NCI-H2227 treated with DMSO at 0.1 percent for 48 hours (cell line): ENCODE data around the gene SCD5.

ENCODE experiments used
- DNase-seq: peaks from one replicate; lab custom pipeline; 2025; lab: John Stamatoyannopoulos, UW

SCD5 gene

GRCh38 chr4:82630079-82630478, 168.5 kb downstream of the SCD5 start:
- no peak for DNase-seq

GRCh38 chr4:82629238-82630000, 169.2 kb downstream of the SCD5 start:
- DNase-seq, result no peak

GRCh38 chr4:82626251-82626868, 172.2 kb downstream of the SCD5 start:
- no peak for DNase-seq

GRCh38 chr4:82624819-82625218, 173.8 kb downstream of the SCD5 start:
- no peak for DNase-seq

- DNase-seq, result no peak
Observed at GRCh38 chr4:82623121-82623683, 175.4 kb downstream of the SCD5 start.

- peak; percentile 57 for DNase-seq
Observed at GRCh38 chr4:82621251-82621650, 177.3 kb downstream of the SCD5 start.

- no peak for DNase-seq
Observed at GRCh38 chr4:82620126-82620735, 178.4 kb downstream of the SCD5 start.

GRCh38 chr4:82618103-82618720, 180.4 kb downstream of the SCD5 start:
- no peak for DNase-seq

- DNase-seq, result no peak
Observed at GRCh38 chr4:82614838-82615449, 183.7 kb downstream of the SCD5 start.

- DNase-seq, result no peak
Observed at GRCh38 chr4:82613121-82613520, 185.5 kb downstream of the SCD5 start.

GRCh38 chr4:82611982-82612381, 186.6 kb downstream of the SCD5 start:
- DNase-seq, result no peak

GRCh38 chr4:82611527-82611926, 187.1 kb downstream of the SCD5 start:
- peak; percentile 59 for DNase-seq

- no peak for DNase-seq
Observed at GRCh38 chr4:82610041-82610440, 188.6 kb downstream of the SCD5 start.

GRCh38 chr4:82606622-82607021, 192.0 kb downstream of the SCD5 start:
- no peak for DNase-seq

- DNase-seq, result no peak
Observed at GRCh38 chr4:82604522-82604921, 194.1 kb downstream of the SCD5 start.

- DNase-seq, result no peak
Observed at GRCh38 chr4:82601242-82602015, 197.2 kb downstream of the SCD5 start.

GRCh38 chr4:82599336-82599735, 199.3 kb downstream of the SCD5 start:
- DNase-seq, result no peak

GRCh38 chr4:82594456-82594855, 204.1 kb downstream of the SCD5 start:
- no peak for DNase-seq

- no peak for DNase-seq
Observed at GRCh38 chr4:82593411-82593810, 205.2 kb downstream of the SCD5 start.

- DNase-seq, result no peak
Observed at GRCh38 chr4:82592639-82593038, 206.0 kb downstream of the SCD5 start.

GRCh38 chr4:82591592-82591991, 207.0 kb downstream of the SCD5 start:
- no peak for DNase-seq
